Measurements from ENCODE around the gene SNTG2. TPM values are rescaled to one million over a fixed set of nuclear protein-coding genes. Genes with fewer than 3 reads are reported as not detected.

Gene SNTG2
- total and polyA plus RNA-seq, 9 donors, result 0.17 to 5.7 (median 1.3) TPM; not detected in 1

DNA sequence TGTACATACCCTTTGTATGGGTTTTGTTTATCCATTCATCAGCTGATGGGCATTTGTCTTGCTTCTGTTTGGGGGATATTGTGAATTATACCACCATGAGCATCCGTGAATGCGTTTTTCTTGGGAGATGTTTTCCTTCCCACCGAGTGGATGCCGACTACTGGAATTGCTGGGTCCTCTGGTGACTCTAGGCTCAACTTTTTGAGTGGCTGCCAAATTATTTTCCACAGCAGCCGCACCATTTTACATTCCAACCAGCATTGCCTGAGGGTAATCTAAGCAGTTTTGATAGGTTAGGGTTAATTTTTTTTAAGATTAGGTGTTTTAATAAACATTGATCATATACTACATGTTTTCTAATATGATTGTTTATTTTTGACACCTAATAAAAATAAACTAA lies 220.1 kb downstream of the SNTG2 start:
- DNase-seq, result no peak
- TF ChIP-seq, protein P1, sequence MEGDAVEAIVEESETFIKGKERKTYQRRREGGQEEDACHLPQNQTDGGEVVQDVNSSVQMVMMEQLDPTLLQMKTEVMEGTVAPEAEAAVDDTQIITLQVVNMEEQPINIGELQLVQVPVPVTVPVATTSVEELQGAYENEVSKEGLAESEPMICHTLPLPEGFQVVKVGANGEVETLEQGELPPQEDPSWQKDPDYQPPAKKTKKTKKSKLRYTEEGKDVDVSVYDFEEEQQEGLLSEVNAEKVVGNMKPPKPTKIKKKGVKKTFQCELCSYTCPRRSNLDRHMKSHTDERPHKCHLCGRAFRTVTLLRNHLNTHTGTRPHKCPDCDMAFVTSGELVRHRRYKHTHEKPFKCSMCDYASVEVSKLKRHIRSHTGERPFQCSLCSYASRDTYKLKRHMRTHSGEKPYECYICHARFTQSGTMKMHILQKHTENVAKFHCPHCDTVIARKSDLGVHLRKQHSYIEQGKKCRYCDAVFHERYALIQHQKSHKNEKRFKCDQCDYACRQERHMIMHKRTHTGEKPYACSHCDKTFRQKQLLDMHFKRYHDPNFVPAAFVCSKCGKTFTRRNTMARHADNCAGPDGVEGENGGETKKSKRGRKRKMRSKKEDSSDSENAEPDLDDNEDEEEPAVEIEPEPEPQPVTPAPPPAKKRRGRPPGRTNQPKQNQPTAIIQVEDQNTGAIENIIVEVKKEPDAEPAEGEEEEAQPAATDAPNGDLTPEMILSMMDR (IDR thresholded peaks at IDR 0.05), result no peak
- TF ChIP-seq POLR2A (IDR thresholded peaks at IDR 0.05) (no peak), EP300 (IDR thresholded peaks at IDR 0.05) (no peak)
- no peaks in the 10 kb centered on the region for H3K36me3 ChIP-seq
- no peaks in the 10 kb centered on the region for H3K27me3 ChIP-seq
- H3K4me1 ChIP-seq (ENCODE audit: insufficient read depth), result no peaks in the 10 kb centered on the region
- H3K27ac ChIP-seq, result no peak overlapping the region
- intact Hi-C loops (cut with DNase I), result no loop called here
- H3K4me3 ChIP-seq, result no peak overlapping the region
- 74 to 84% (median 81%) methylated on average over 5 of the region's 5 CpGs for WGBS, 3 donors
- H3K9me3 ChIP-seq, result no peaks in the 10 kb centered on the region

DNA sequence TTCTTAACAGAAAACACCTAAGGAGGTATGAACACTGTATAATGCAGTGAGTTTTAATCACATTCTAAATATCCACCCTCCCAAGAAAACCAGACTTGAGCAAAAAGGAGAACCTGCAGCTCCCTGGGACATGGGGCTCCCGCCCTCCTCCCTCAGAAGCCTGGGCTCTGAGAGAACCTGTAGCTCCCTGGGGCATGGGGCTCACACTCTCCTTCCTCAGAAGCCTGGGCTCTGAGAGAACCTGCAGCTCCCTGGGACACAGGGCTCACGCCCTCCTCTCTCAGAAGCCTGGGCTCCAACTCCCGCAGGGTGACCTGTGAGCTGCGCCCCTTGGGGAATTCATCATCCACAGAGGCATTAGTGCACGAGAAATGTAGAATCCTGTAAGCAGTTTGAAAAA lies 222.9 kb downstream of the SNTG2 start:
- Histone ChIP-seq H3K4me1 (ENCODE audit: insufficient read depth) (no peaks in the 10 kb centered on the region), H3K9me3 (no peaks in the 10 kb centered on the region), H3K36me3 (no peaks in the 10 kb centered on the region), H3K27ac (no peak overlapping the region), H3K27me3 (no peaks in the 10 kb centered on the region), H3K4me3 (no peak overlapping the region)
- 89 to 92% (median 91%) methylated on average over 5 of the region's 5 CpGs for WGBS, 3 donors
- intact Hi-C loops (cut with DNase I), result no loop called here
- TF ChIP-seq POLR2A (IDR thresholded peaks at IDR 0.05), result no peak
- TF ChIP-seq EP300 (IDR thresholded peaks at IDR 0.05), result no peak
- TF ChIP-seq, protein P1 (IDR thresholded peaks at IDR 0.05), result no peak
- no peak for DNase-seq

DNA sequence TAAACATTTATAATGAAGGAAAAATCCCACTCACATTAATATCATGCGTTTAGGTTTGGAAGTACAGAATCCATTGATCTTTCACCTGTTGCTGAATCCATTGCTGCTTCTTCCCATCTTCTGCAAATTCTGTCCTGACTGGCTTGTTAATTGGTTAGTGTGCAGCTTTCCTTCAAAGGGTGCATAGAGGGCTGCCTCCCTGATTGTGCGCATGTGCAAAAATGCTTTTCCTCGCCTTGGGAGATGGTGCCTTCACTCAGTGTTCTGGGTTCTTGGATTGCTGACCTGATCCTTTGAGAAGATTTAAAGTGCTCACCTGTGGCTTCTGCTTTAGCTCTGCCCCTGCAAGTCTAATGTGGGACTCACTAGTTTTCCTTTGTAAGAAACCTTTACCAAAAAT lies 231.2 kb downstream of the SNTG2 start:
- Histone ChIP-seq H3K4me3 (no peak overlapping the region), H3K36me3 (no peaks in the 10 kb centered on the region), H3K4me1 (ENCODE audit: insufficient read depth) (no peaks in the 10 kb centered on the region), H3K27me3 (no peaks in the 10 kb centered on the region), H3K9me3 (peaks cover 0 to 6% of the 10 kb centered on the region in 2 donors), H3K27ac (no peak overlapping the region)
- intact Hi-C loops (cut with DNase I), result no loop called here
- no peak for DNase-seq
- WGBS, 3 donors, result 82 to 94% (median 91%) methylated on average over 3 of the region's 3 CpGs
- TF ChIP-seq EP300 (IDR thresholded peaks at IDR 0.05), result no peak
- TF ChIP-seq, protein P1 (IDR thresholded peaks at IDR 0.05), result no peak

DNA sequence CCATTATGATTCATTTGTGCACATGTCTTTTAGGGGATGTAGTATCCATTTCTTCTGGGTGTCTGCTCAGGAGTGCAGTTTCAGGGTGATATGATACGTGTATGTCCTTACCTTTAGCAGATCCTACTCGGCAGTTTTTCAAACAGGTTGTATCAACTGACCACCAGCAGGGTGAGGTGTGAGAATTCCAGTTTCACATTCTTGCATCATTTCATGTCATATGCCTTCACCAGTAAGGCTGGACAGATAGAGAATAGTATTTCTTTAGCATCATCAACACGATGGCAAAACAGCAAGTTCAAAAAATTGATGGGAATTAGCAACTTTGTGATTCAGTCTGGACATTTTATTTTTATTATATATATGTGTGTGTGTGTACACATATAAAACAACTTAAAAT lies 232.7 kb downstream of the SNTG2 start:
- TF ChIP-seq, protein P1 (IDR thresholded peaks at IDR 0.05), result no peak
- TF ChIP-seq EP300 (IDR thresholded peaks at IDR 0.05) (no peak), POLR2A (IDR thresholded peaks at IDR 0.05) (no peak)
- no peak overlapping the region for H3K4me3 ChIP-seq
- H3K36me3 ChIP-seq, result no peaks in the 10 kb centered on the region
- no peak for DNase-seq
- H3K9me3 ChIP-seq, result peaks cover 0 to 6% of the 10 kb centered on the region in 2 donors
- H3K27me3 ChIP-seq, result no peaks in the 10 kb centered on the region
- 91 to 92% (median 91%) methylated on average over 3 of the region's 3 CpGs for WGBS, 3 donors
- no peak overlapping the region for H3K27ac ChIP-seq
- H3K4me1 ChIP-seq (ENCODE audit: insufficient read depth), result no peaks in the 10 kb centered on the region
- intact Hi-C loops (cut with DNase I), result no loop called here

DNA sequence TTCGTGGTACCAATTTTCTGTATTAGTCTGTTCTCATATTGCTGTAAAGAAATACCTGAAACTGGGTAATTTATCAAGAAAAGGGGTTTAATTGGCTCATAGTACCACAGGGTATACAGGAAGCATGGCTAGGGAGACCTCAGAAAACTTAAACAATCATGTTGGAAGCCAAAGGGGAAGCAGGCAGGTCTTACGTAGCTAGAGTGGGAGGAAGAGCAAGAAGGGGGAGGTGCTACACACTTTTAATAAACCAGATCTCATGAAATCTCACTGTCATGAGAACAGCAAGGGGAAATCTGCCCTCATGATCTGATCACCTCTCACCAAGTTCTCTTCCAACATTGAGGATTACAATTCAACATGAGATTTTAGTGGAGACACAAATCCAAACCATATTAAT lies 235.8 kb downstream of the SNTG2 start:
- no peak for DNase-seq
- WGBS, 3 donors, result 60 to 69% (median 61%) methylated on average over 2 of the region's 2 CpGs
- Histone ChIP-seq H3K27ac (no peak overlapping the region), H3K36me3 (no peaks in the 10 kb centered on the region), H3K4me1 (ENCODE audit: insufficient read depth) (no peaks in the 10 kb centered on the region), H3K9me3 (peaks cover 0 to 6% of the 10 kb centered on the region in 2 donors), H3K4me3 (no peak overlapping the region), H3K27me3 (no peaks in the 10 kb centered on the region)
- intact Hi-C loops (cut with DNase I), result no loop called here
- TF ChIP-seq EP300 (IDR thresholded peaks at IDR 0.05), result no peak
- no peak for TF ChIP-seq POLR2A (IDR thresholded peaks at IDR 0.05)
- TF ChIP-seq, protein P1 (IDR thresholded peaks at IDR 0.05), result no peak
